H1 (cell line): ENCODE results near the gene COL19A1. TPM values are rescaled to one million over a fixed set of nuclear protein-coding genes. Genes with fewer than 3 reads are reported as not detected.

ENCODE experiments used
- ZNF274 ChIP-seq: IDR thresholded peaks from 2 replicates; pipeline ENCODE4 v1.7.0; 2012; ENCODE audit warnings: low read length, borderline replicate concordance; ENCODE audit errors: extremely low read depth
- polyA plus RNA-seq, 7 experiments: library from polyadenylated mRNA; depleted of rRNA in 3 of 7; stranded (reverse) in 5 of 7; unstranded in 2 of 7; fragments of >200 nt in 5 of 7; fragments of 200-250 nt in 2 of 7; gene quantifications; 1 replicate in 5 of 7; 2 replicates in 1 of 7; 4 replicates in 1 of 7; pipeline versions ENCODE4 v1.2.1 to v1.2.3, GENCODE V29; 2011 to 2013; ENCODE audit warnings: missing spikeins in 2 of 7, mixed read lengths in 2 of 7
- total RNA-seq: library from RNA; stranded (reverse); fragmentation: NEBNext Ultra II Directional; extraction: Animal tissue kit (Norgen Biotek cat#: 25700); gene quantifications from 2 replicates; pipeline ENCODE4 v1.2.1, GENCODE V29; 2021

COL19A1 gene
- total and polyA plus RNA-seq, 2 of the 8 experiments (the other 6 are each of a cell fraction or from before 2014, with no cell fraction given) = not detected

DNA sequence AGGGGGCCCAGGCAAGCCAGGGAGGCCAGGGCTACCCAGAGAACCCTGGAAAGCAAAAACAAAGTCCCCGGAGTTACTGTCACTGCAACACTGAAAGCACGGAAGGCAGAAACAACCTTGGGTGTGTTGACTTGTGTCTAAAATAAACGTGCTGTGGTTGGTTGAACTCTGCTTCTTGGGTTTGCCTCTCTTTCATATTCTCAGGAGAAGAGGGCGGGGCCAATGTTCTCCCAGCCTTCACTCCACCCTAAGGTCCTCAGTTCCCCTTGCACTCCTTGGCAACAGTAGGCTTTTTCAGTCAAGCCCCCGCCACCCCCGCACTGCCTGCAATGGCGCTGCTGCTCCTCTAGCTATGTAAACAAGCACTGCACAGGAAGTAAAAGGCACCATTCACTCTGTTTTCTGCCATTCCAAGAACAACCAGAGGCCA, 375.6 kb downstream of the COL19A1 start (continued):
- no peak for TF ChIP-seq ZNF274
